AG10803 (cell line): ENCODE measurements around the gene TRPV3.

Experiments
- DNase-seq: peaks from one replicate; pipeline ENCODE4 v3.0.0; 2010; ENCODE audit warnings: low read depth
- H3K4me3 ChIP-seq: 2 replicates; pipeline ENCODE4 v1.5.1; 2011; ENCODE audit warnings: mild to moderate bottlenecking, low read length, control low read depth
- CTCF ChIP-seq: conservative IDR thresholded peaks from 2 replicates; pipeline ENCODE4 v1.5.1; 2011; ENCODE audit warnings: mild to moderate bottlenecking, low read length, control low read depth, inconsistent platforms

TRPV3 gene

GRCh38 chr17:3557768-3558583 is at the start of gene TRPV3:
Gene TRPV3, minus strand, starts transcription at chr17:3557812. Its CDS starts 2,962 bp downstream, at chr17:3554850.
- peak; percentile 31 for DNase-seq
- no peak within 1 kb of the TSS for H3K4me3 ChIP-seq
- no peak for TF ChIP-seq CTCF

GRCh38 chr17:3603870-3604259 is 46.3 kb upstream of the TRPV3 start:
- DNase-seq: no peak
- no peak overlapping the region for H3K4me3 ChIP-seq
- TF ChIP-seq CTCF: no peak

- TF ChIP-seq CTCF: no peak
- H3K4me3 ChIP-seq: no peak overlapping the region
- DNase-seq: peak; percentile 72
Observed at GRCh38 chr17:3603119-3603869, 45.7 kb upstream of the TRPV3 start.

GRCh38 chr17:3602499-3602898 is 44.9 kb upstream of the TRPV3 start:
- peak; percentile 36 for TF ChIP-seq CTCF
- DNase-seq: peak; percentile 12
- H3K4me3 ChIP-seq: no peak overlapping the region

GRCh38 chr17:3600529-3601205 is 43.1 kb upstream of the TRPV3 start:
- no peak for TF ChIP-seq CTCF
- DNase-seq: no peak
- H3K4me3 ChIP-seq: no peak overlapping the region

- no peak for TF ChIP-seq CTCF
- no peak overlapping the region for H3K4me3 ChIP-seq
- no peak for DNase-seq
Observed at GRCh38 chr17:3598078-3598477, 40.5 kb upstream of the TRPV3 start.
